Adipocyte (in vitro differentiated cells): ENCODE measurements around the gene PSENEN.

Experiments used
- DNase-seq: peaks from one replicate; pipeline ENCODE4 v3.0.0-alpha.2; 2015; ENCODE audit warnings: low read depth
- H3K27me3 ChIP-seq: replicated peaks from 2 replicates; pipeline ENCODE4 v1.7.0; 2013; ENCODE audit warnings: mild to moderate bottlenecking, low read length, moderate library complexity; ENCODE audit not compliant: control insufficient read depth, insufficient read depth
- H3K36me3 ChIP-seq: 2 replicates; pipeline ENCODE4 v1.7.0; 2013; ENCODE audit warnings: low read length, mild to moderate bottlenecking, moderate library complexity; ENCODE audit not compliant: control insufficient read depth, insufficient read depth, severe bottlenecking
- H3K4me1 ChIP-seq: 2 replicates; pipeline ENCODE4 v1.7.0; 2013; ENCODE audit warnings: mild to moderate bottlenecking, low read length, moderate library complexity; ENCODE audit not compliant: control insufficient read depth, insufficient read depth
- H3K4me3 ChIP-seq: 2 replicates; pipeline ENCODE4 v1.7.0; 2013; ENCODE audit warnings: mild to moderate bottlenecking, low read length, moderate library complexity
- H3K9ac ChIP-seq: 2 replicates; pipeline ENCODE4 v1.7.0; 2013; ENCODE audit warnings: mild to moderate bottlenecking, low read length, moderate library complexity
- H3K9me3 ChIP-seq: 2 replicates; pipeline ENCODE4 v1.7.0; 2013; ENCODE audit warnings: mild to moderate bottlenecking, low read length, moderate library complexity; ENCODE audit not compliant: control insufficient read depth

Gene PSENEN

DNA sequence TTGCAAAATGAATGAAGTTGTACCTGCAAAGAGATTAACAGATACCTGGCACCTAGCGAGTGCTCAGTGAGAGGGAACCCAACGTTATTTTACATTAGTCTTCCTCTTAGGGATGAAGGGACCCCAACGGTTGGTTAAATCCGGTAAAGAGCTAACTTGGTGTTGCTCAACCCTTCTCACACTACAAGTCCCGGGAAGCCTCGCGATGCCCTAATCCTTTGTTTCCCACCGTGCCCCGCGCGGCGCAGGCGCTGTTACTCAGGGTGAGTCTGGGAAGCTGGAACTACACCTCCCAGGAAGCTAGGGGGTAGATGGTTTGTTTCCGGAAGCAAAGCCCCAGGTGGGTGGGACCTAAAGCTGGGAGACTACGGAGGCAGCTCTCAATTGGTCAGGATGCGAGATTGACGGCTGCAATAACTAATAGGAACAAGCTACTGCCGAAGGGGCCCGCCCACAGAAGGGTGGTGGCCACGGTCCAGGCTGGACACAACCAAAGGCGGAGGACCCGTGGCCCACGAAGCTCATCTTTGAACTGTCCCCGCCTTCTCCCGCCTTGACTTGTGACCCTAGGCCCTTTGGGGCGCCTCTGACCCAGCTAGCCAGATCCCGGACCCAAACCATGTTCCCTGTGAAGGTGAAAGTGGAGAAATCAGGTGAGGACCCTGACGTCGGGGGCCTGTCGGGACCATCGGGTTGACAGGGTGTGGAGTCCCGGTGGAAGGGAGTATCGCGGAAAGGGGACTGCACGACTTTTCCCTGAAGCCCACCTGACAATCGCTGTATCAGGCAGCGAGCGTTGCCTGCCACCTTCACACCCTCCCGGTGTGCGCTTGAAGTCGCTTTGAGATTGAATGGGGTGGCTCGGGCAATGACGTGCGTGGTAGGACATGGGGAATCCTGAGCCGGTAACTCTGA lies 2.9 kb downstream of the PSENEN start, which contains the start of gene LIN37:
Gene LIN37 (plus strand): TSS at position 471 of the 915 bp plus-strand sequence. CDS start 149 bp downstream, at position 620.
- peak; percentile 100 for DNase-seq
- Histone ChIP-seq H3K27me3 (no peaks in the 10 kb centered on the region), H3K4me1 (peaks cover 26% of the 10 kb centered on the region), H3K36me3 (peaks cover 15% of the 10 kb centered on the region), H3K9ac (peak within 1 kb of the TSS; percentile 99), H3K9me3 (no peaks in the 10 kb centered on the region), H3K4me3 (peak within 1 kb of the TSS; percentile 100)

DNA sequence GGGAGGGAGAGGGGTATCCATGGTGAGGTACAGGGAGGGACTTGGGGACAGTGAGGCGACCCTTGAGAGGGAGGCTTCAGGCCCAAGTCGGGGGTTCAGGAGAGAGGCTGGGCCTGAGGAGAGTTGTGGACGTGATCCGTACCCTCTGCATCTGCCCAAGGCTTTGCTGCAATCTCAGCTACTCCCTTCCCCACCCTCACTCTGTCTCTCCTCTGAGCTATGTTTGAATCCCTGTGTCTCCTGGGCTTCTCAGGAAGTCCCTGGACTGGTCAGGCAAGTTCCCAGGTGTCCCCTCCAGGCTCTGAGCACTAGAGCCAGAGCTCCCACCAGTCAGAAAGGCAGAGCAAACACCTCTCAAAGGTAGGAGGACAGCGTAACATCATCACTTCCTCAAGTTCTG lies 4.7 kb downstream of the PSENEN start:
- peaks cover 31% of the 10 kb centered on the region for H3K4me1 ChIP-seq
- no peaks in the 10 kb centered on the region for H3K9me3 ChIP-seq
- H3K27me3 ChIP-seq = no peaks in the 10 kb centered on the region
- H3K36me3 ChIP-seq = peaks cover 25% of the 10 kb centered on the region
- no peak for DNase-seq
- no peak overlapping the region for H3K4me3 ChIP-seq
- H3K9ac ChIP-seq = no peak overlapping the region

DNA sequence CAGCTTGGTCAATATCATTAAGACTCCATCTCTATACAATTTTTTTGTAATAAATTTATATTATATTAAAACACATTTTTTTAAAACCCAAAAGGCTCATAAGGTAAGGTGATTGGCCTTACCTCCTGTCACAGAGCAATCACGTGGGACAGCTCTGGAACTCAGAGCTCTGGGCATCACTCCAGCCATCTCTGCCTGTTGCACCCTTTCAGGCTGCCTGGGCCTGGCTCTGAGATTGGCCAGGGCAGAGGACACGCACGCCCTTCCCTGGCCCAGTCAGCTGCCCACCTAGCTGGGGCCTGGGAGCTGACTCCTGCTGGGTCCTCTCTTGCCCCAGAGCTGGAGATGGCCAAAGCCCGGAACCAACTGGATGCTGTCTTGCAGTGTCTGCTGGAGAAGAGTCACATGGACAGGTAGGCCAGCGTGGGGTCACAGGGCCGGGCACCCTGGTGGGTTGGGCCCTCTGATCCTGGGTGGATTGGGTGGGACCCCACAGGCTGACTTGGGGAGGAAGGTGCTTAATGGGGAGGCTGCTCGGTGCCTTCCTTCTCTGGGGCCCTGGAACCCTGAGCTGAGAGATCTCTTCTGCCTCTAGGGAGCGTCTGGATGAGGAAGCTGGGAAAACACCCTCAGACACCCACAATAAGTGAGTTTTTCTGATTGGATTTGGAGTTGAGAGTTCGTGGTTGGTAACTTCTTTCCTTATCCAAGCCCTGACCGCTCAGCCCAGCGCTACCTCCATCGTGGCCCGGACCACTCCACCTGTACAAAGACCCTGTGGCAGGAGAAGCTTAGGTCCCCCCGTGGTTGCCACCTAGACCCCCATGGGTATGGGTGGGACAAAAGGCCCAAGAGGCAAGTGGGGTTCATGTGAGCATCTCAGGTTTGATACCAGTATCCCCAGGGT lies 6.6 kb downstream of the PSENEN start:
- H3K9ac ChIP-seq = no peak overlapping the region
- H3K4me1 ChIP-seq = peaks cover 24% of the 10 kb centered on the region
- no peak overlapping the region for H3K4me3 ChIP-seq
- DNase-seq = no peak
- H3K9me3 ChIP-seq = no peaks in the 10 kb centered on the region
- H3K27me3 ChIP-seq = no peaks in the 10 kb centered on the region
- peaks cover 25% of the 10 kb centered on the region for H3K36me3 ChIP-seq

DNA sequence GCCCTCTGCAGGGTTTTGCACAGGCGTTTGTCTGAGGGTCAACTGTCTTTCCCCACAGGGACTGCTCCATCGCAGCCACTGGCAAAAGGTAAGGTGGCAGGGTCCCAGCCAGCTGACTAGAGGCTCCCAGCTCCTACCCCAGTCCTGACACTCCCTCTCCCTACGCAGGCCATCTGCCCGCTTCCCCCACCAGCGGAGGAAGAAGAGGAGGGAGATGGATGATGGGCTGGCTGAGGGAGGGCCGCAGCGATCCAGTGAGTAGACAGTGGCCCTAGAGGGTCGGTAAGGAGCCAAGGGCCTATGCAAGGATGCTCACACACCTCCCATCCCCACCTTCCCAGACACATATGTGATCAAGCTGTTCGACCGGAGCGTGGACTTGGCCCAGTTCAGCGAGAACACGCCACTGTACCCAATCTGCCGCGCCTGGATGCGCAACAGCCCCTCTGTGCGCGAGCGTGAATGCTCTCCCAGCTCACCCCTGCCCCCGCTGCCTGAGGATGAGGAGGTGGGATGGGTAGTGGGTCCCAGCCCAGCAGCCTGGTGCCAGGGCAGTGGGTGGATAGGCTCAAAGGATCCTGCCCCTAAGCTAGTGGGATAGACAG lies 7.4 kb downstream of the PSENEN start:
- H3K36me3 ChIP-seq = peaks cover 25% of the 10 kb centered on the region
- H3K9me3 ChIP-seq = no peaks in the 10 kb centered on the region
- peaks cover 26% of the 10 kb centered on the region for H3K4me1 ChIP-seq
- no peak overlapping the region for H3K4me3 ChIP-seq
- H3K9ac ChIP-seq = peak overlapping the region; percentile 100
- H3K27me3 ChIP-seq = no peaks in the 10 kb centered on the region
- DNase-seq = no peak

DNA sequence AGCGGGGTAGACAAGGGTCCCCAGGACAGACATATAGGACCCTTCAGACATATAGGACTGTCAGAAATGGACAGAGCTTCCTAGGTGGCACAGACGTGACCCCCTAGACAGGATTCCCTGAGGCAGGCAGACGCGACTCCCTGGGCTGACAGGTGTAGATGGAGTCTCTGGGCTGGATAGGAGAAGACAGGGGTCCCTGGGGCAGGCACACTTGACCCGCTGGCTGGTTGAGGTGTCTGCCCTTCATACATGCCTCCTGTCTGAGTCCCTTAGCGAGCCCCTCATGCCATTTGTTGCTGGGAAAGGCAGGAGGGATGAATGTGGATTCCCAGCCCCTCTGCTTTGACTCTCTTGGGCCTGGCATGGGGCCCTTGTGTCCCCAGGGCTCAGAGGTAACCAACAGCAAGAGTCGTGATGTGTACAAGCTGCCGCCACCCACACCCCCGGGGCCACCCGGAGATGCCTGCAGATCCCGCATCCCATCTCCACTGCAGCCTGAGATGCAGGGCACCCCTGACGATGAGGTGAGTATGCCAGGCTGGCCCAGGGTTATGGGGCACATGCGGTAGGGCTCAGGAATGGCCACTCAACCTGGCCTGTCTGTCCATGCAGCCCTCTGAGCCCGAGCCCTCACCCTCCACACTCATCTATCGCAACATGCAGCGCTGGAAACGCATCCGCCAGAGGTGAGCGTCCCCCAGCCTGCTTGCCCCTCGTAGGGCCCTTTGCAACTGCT lies 8.4 kb downstream of the PSENEN start:
- DNase-seq = no peak
- H3K27me3 ChIP-seq = no peaks in the 10 kb centered on the region
- peak overlapping the region; percentile 100 for H3K9ac ChIP-seq
- H3K36me3 ChIP-seq = peaks cover 25% of the 10 kb centered on the region
- H3K4me1 ChIP-seq = peaks cover 25% of the 10 kb centered on the region
- H3K9me3 ChIP-seq = no peaks in the 10 kb centered on the region
- H3K4me3 ChIP-seq = no peak overlapping the region

DNA sequence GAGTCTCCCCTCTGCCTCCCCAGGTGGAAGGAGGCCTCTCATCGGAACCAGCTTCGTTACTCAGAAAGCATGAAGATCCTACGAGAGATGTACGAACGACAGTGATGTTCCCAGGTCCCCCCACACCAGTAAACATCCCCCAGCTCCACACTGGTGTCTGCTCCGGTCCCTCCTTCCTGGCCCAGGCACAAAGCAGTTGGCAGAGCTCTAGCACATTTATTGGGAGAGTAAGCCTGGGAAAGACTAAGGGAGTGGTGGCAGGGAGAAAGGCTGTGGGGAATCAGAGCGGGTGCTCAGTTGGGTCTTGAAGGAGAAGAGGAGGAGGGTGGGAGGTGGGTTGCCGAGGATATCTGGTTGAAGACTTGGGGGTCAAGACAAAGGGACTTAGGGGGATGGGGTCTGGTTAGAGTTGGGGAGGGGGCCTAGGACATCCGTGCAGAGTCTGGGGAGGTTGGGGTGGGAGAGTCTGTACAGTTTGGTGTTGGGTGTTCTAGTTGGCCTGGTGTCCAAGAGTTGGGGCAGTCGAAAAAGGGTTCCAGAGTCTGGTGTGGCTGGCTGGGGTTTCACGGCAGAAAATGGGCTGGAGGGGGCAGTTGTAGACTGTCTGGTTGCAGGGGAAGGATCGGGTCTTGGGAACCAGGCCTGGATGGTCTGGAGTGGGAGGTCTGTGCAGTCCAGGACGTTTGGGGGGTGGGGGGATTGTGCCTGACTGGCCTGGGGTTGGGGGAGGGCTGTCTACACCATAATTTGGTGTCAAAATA lies 9.1 kb downstream of the PSENEN start:
- H3K36me3 ChIP-seq = peaks cover 25% of the 10 kb centered on the region
- peaks cover 27% of the 10 kb centered on the region for H3K4me1 ChIP-seq
- no peaks in the 10 kb centered on the region for H3K9me3 ChIP-seq

DNA sequence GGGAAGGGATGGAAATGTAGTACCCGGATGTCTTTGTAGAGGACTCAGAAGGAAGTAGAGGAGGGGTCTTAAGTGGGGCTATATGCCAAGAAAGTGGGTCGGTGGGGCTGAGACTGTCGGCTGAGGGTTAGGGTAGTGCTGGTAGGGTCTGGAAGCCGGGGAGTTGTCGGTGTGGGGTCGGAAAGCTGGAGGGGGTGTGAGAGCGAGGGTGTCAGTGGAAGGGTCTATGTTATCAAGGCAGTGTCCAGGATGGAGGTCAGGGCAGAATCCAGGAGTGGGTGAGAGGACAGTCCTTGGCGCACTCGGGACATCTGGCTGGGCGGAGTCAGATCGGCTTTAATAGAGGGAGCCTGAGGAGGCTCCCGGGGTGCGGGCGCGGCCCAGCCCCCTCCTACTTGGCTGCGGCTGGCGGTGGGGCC lies 9.7 kb downstream of the PSENEN start:
- Histone ChIP-seq H3K36me3 (peaks cover 25% of the 10 kb centered on the region), H3K4me3 (peak overlapping the region; percentile 98), H3K9me3 (no peaks in the 10 kb centered on the region), H3K4me1 (peaks cover 27% of the 10 kb centered on the region), H3K27me3 (no peaks in the 10 kb centered on the region), H3K9ac (peak overlapping the region; percentile 100)
- no peak for DNase-seq

More for the DNA sequence above, 9.1 kb downstream of the PSENEN start:
- peak overlapping the region; percentile 100 for H3K9ac ChIP-seq
- no peak for DNase-seq
- H3K4me3 ChIP-seq = peak overlapping the region; percentile 98
- no peaks in the 10 kb centered on the region for H3K27me3 ChIP-seq

DNA sequence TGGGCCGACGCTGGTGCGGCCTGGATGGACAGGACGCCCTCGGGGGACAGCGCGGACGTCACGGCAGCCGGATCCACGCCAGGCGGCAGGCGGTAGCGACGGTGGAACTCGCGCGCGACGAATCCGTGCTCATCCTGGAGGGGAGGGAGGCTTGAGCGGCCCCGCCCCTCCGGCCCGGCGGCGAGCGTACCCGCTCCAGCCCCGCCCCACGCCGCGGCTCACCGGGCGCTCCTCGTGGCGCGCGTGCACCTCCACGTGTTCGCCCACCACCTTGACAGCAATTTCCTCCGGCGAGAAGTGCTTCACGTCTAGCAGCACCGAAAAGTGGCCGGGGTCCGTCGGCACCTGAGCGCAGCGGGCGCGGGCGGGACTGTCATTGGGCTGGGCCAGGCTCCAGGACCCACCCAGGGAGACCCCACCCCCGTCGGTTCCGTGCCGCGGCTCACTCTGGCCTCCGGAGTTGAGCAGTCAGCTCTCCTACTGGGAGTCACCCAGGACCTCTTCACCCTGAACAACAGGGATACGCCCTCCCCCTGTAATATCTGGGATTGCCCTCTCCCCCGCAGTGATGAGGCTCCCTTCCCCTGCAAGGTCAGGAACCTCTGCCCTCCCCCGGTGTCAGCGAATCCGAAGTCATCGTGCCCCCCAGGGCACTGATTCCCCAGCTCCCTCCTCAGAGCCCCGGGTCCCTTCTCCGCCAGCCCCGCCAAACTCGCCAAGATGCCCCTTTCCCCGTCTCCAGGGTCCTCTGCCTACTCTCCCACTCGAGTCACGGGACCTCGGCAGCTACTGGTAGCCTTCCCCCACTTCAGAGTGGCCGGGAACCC lies 10.3 kb downstream of the PSENEN start:
- peak overlapping the region; percentile 98 for H3K4me3 ChIP-seq
- peaks cover 27% of the 10 kb centered on the region for H3K4me1 ChIP-seq
- H3K27me3 ChIP-seq = no peaks in the 10 kb centered on the region
- peaks cover 25% of the 10 kb centered on the region for H3K36me3 ChIP-seq
- no peaks in the 10 kb centered on the region for H3K9me3 ChIP-seq
- peak overlapping the region; percentile 100 for H3K9ac ChIP-seq
- no peak for DNase-seq

DNA sequence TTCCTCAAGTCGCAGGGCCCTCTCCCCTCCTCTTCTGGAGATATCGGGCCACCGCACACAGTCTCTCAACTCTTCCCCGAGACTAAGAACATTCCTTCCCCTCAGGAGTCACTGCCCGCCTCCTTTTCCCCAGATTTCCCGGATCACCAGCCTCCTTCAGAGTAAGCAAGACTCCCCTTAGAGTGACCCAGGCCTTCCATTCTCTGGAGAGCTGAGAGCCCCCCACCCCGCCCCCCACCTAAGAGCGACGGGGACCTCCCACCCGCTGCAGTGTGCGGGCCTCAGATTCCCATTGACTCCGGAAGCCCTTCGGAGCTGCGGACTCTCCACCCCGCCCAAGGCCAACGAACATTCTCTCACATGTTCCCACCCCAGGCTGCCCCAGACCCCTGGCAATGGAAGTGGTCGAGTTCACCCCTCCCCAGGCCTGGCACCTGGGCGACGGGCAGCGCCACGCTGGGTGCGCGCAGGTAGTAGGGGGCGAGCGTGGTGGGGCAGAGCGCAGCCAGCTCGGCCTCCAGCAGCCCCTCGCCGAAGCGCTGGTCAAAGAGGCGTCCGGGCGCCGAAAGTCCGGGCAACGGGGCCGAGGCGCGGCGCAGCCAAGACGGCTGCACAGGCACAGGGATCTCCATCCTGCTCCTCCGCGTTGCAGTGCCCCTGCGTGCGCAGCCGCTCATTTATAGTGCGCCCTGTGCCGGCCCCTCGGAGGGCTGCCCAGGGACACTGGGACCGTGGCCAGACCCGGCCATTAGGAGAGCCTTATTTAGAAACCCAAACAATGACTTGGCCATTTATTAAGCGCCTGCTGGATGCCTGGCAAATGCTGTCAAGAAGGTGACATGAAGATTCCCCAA lies 11.2 kb downstream of the PSENEN start, which contains the start of gene HSPB6:
Gene HSPB6 (minus strand): TSS at position 653 of the 854 bp plus-strand sequence. CDS start 21 bp downstream, at position 632.
- Histone ChIP-seq H3K9me3 (no peaks in the 10 kb centered on the region), H3K27me3 (no peaks in the 10 kb centered on the region), H3K9ac (peak within 1 kb of the TSS; percentile 100), H3K4me3 (peak within 1 kb of the TSS; percentile 98), H3K36me3 (peaks cover 25% of the 10 kb centered on the region), H3K4me1 (peaks cover 30% of the 10 kb centered on the region)
- DNase-seq = peak; percentile 25
